SK-N-SH (cell line): ENCODE measurements around the gene HOXB6.

Experiments
- EP300 ChIP-seq, 2 experiments: IDR thresholded peaks; 2 replicates each; pipeline versions ENCODE4 v1.4.0 to v1.6.1; 2012; ENCODE audit warnings: borderline replicate concordance in 1 of 2, low read depth in 1 of 2, low read length in 1 of 2
- FOXM1 ChIP-seq: IDR thresholded peaks from 2 replicates; pipeline ENCODE4 v1.4.0; 2012; ENCODE audit warnings: low read depth, mild to moderate bottlenecking
- IRF3 ChIP-seq: fragments of 150-350 bp; IDR thresholded peaks from 2 replicates; pipeline ENCODE4 v1.6.1; 2016; ENCODE audit warnings: mild to moderate bottlenecking, low read depth, low read length
- JUND ChIP-seq: IDR thresholded peaks from 2 replicates; pipeline ENCODE4 v1.4.0; 2012
- REST ChIP-seq: IDR thresholded peaks from 2 replicates; pipeline ENCODE4 v1.6.1; 2012; ENCODE audit warnings: mild to moderate bottlenecking, low read depth, low read length, moderate library complexity
- TAF1 ChIP-seq: IDR thresholded peaks from 2 replicates; pipeline ENCODE4 v1.6.1; 2012; ENCODE audit warnings: low read depth, mild to moderate bottlenecking, low read length, moderate library complexity, borderline replicate concordance
- TF ChIP-seq, protein P1 (sequence below): fragments of 200-600 bp; sonication (generic); IDR thresholded peaks from 2 replicates; pipeline ENCODE4 v1.6.1; 2017; ENCODE audit warnings: antibody characterized with exemption, mild to moderate bottlenecking, moderate library complexity

DNA sequence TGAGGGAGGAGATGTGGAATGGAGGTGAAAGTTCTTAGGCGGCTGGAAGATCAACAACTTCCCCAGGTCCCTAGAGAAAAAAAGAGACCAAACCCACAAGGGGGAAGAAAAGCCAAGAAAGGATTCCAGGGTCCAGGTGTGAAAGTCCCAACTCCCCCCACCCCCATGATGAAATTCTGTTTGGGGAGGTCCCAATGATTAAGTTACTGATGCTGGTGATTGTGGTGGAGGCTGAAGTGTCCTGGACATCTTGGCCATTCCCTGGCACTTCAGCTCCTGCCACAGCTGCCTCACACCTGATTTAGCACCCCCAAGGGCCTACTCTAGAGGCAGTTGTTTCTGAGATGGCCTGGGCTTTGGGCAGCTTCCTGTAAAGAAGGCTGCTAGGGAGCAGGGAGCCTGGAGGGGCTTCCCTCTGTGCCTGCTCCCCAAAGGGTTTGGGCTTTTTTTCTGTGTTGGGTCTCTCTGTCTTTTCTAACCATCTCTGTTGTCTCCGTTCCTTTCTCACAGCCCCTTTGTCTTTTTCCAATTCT, 39.7 kb downstream of the HOXB6 start:
- TF ChIP-seq, protein P1, sequence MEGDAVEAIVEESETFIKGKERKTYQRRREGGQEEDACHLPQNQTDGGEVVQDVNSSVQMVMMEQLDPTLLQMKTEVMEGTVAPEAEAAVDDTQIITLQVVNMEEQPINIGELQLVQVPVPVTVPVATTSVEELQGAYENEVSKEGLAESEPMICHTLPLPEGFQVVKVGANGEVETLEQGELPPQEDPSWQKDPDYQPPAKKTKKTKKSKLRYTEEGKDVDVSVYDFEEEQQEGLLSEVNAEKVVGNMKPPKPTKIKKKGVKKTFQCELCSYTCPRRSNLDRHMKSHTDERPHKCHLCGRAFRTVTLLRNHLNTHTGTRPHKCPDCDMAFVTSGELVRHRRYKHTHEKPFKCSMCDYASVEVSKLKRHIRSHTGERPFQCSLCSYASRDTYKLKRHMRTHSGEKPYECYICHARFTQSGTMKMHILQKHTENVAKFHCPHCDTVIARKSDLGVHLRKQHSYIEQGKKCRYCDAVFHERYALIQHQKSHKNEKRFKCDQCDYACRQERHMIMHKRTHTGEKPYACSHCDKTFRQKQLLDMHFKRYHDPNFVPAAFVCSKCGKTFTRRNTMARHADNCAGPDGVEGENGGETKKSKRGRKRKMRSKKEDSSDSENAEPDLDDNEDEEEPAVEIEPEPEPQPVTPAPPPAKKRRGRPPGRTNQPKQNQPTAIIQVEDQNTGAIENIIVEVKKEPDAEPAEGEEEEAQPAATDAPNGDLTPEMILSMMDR, result no peak
- TF ChIP-seq EP300 (IDR thresholded peaks at IDR 0.05; ENCODE audit: borderline replicate concordance in 1 of 2, low read depth in 1 of 2, low read length in 1 of 2) (no peak), FOXM1 (no peak), IRF3 (no peak), REST (no peak), TAF1 (no peak), JUND (no peak)
